GM23338 (cell line): ENCODE data around the gene CCSAP.

Experiments used
- CREB1 ChIP-seq: fragments of 250-450 bp; sonication (Bioruptor Pico); IDR thresholded peaks from 2 replicates; pipeline ENCODE4 v1.5.0; 2020; ENCODE audit warnings: low read depth, mild to moderate bottlenecking, moderate library complexity
- EZH2 ChIP-seq: fragments of 200-600 bp; sonication (generic); IDR thresholded peaks from one replicate; pipeline ENCODE4 v1.8.0; 2017; ENCODE audit warnings: antibody characterized with exemption, mild to moderate bottlenecking, low read depth; ENCODE audit not compliant: unreplicated experiment
- EZH2phosphoT487 ChIP-seq: fragments of 200-600 bp; sonication (generic); IDR thresholded peaks from one replicate; pipeline ENCODE4 v1.8.1; 2018; ENCODE audit warnings: antibody characterized with exemption; ENCODE audit not compliant: unreplicated experiment
- JUNB ChIP-seq: IDR thresholded peaks from one replicate; pipeline ENCODE4 v1.6.1; 2016; ENCODE audit warnings: antibody characterized with exemption; ENCODE audit not compliant: unreplicated experiment
- NANOG ChIP-seq: IDR thresholded peaks from 2 replicates; pipeline ENCODE4 v1.6.1; 2016; ENCODE audit warnings: antibody characterized with exemption, borderline replicate concordance
- POLR2AphosphoS5 ChIP-seq: IDR thresholded peaks from 2 replicates; pipeline ENCODE4 v1.6.1; 2016; ENCODE audit warnings: antibody characterized with exemption, low read depth
- ZNF114 ChIP-seq: fragments of 250-450 bp; sonication (Bioruptor Pico); IDR thresholded peaks from 2 replicates; pipeline ENCODE4 v1.5.0; 2020; ENCODE audit warnings: mild to moderate bottlenecking, moderate library complexity
- TF ChIP-seq, protein P1 (sequence below), 2 experiments: fragments of 200-600 bp in 1 of 2; sonication (generic) in 1 of 2; conservative IDR thresholded peaks; 2 replicates each; pipeline versions ENCODE4 v1.5.1 to v1.6.1; 2016 to 2017; ENCODE audit warnings: antibody characterized with exemption in 2 of 2, low read depth in 2 of 2, mild to moderate bottlenecking in 2 of 2, moderate library complexity in 1 of 2
- TF ChIP-seq, protein P2 (sequence below): IDR thresholded peaks from one replicate; pipeline ENCODE4 v1.6.1; 2018; ENCODE audit warnings: antibody characterized with exemption; ENCODE audit not compliant: unreplicated experiment
- TF ChIP-seq, protein P3 (sequence below): fragments of 250-450 bp; sonication (Bioruptor Pico); IDR thresholded peaks from 2 replicates; pipeline ENCODE4 v1.5.0; 2020; ENCODE audit warnings: mild to moderate bottlenecking, moderate library complexity

DNA sequence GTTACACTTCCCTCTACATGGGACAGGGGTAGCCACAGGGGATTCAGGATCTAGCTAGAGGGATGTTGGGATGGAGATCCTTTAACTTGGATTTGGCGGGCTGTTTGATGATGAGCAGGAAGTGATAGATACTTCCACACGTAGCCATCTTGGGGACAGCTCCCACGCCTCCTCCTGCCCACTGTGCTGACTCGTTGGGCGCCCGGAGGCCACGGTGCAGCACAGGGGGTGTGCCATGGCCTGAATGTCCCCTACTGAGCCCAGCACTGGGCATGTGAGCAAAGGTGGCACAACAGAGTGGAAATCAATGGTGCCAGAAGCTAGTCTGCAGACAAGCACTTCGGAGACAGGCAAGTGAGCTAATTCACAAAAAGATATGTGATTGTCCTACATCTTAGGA lies 31.6 kb upstream of the CCSAP start:
- TF ChIP-seq, protein P1, sequence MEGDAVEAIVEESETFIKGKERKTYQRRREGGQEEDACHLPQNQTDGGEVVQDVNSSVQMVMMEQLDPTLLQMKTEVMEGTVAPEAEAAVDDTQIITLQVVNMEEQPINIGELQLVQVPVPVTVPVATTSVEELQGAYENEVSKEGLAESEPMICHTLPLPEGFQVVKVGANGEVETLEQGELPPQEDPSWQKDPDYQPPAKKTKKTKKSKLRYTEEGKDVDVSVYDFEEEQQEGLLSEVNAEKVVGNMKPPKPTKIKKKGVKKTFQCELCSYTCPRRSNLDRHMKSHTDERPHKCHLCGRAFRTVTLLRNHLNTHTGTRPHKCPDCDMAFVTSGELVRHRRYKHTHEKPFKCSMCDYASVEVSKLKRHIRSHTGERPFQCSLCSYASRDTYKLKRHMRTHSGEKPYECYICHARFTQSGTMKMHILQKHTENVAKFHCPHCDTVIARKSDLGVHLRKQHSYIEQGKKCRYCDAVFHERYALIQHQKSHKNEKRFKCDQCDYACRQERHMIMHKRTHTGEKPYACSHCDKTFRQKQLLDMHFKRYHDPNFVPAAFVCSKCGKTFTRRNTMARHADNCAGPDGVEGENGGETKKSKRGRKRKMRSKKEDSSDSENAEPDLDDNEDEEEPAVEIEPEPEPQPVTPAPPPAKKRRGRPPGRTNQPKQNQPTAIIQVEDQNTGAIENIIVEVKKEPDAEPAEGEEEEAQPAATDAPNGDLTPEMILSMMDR (conservative IDR thresholded peaks at IDR 0.05; ENCODE audit: low read depth in 2 of 2), result no peak
- TF ChIP-seq EZH2 (no peak), EZH2phosphoT487 (no peak), NANOG (no peak), CREB1 (no peak), ZNF114 (CRISPR knock-in tag) (no peak), POLR2AphosphoS5 (no peak), JUNB (no peak)
- TF ChIP-seq, protein P2, sequence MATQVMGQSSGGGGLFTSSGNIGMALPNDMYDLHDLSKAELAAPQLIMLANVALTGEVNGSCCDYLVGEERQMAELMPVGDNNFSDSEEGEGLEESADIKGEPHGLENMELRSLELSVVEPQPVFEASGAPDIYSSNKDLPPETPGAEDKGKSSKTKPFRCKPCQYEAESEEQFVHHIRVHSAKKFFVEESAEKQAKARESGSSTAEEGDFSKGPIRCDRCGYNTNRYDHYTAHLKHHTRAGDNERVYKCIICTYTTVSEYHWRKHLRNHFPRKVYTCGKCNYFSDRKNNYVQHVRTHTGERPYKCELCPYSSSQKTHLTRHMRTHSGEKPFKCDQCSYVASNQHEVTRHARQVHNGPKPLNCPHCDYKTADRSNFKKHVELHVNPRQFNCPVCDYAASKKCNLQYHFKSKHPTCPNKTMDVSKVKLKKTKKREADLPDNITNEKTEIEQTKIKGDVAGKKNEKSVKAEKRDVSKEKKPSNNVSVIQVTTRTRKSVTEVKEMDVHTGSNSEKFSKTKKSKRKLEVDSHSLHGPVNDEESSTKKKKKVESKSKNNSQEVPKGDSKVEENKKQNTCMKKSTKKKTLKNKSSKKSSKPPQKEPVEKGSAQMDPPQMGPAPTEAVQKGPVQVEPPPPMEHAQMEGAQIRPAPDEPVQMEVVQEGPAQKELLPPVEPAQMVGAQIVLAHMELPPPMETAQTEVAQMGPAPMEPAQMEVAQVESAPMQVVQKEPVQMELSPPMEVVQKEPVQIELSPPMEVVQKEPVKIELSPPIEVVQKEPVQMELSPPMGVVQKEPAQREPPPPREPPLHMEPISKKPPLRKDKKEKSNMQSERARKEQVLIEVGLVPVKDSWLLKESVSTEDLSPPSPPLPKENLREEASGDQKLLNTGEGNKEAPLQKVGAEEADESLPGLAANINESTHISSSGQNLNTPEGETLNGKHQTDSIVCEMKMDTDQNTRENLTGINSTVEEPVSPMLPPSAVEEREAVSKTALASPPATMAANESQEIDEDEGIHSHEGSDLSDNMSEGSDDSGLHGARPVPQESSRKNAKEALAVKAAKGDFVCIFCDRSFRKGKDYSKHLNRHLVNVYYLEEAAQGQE, result no peak
- TF ChIP-seq, protein P3, sequence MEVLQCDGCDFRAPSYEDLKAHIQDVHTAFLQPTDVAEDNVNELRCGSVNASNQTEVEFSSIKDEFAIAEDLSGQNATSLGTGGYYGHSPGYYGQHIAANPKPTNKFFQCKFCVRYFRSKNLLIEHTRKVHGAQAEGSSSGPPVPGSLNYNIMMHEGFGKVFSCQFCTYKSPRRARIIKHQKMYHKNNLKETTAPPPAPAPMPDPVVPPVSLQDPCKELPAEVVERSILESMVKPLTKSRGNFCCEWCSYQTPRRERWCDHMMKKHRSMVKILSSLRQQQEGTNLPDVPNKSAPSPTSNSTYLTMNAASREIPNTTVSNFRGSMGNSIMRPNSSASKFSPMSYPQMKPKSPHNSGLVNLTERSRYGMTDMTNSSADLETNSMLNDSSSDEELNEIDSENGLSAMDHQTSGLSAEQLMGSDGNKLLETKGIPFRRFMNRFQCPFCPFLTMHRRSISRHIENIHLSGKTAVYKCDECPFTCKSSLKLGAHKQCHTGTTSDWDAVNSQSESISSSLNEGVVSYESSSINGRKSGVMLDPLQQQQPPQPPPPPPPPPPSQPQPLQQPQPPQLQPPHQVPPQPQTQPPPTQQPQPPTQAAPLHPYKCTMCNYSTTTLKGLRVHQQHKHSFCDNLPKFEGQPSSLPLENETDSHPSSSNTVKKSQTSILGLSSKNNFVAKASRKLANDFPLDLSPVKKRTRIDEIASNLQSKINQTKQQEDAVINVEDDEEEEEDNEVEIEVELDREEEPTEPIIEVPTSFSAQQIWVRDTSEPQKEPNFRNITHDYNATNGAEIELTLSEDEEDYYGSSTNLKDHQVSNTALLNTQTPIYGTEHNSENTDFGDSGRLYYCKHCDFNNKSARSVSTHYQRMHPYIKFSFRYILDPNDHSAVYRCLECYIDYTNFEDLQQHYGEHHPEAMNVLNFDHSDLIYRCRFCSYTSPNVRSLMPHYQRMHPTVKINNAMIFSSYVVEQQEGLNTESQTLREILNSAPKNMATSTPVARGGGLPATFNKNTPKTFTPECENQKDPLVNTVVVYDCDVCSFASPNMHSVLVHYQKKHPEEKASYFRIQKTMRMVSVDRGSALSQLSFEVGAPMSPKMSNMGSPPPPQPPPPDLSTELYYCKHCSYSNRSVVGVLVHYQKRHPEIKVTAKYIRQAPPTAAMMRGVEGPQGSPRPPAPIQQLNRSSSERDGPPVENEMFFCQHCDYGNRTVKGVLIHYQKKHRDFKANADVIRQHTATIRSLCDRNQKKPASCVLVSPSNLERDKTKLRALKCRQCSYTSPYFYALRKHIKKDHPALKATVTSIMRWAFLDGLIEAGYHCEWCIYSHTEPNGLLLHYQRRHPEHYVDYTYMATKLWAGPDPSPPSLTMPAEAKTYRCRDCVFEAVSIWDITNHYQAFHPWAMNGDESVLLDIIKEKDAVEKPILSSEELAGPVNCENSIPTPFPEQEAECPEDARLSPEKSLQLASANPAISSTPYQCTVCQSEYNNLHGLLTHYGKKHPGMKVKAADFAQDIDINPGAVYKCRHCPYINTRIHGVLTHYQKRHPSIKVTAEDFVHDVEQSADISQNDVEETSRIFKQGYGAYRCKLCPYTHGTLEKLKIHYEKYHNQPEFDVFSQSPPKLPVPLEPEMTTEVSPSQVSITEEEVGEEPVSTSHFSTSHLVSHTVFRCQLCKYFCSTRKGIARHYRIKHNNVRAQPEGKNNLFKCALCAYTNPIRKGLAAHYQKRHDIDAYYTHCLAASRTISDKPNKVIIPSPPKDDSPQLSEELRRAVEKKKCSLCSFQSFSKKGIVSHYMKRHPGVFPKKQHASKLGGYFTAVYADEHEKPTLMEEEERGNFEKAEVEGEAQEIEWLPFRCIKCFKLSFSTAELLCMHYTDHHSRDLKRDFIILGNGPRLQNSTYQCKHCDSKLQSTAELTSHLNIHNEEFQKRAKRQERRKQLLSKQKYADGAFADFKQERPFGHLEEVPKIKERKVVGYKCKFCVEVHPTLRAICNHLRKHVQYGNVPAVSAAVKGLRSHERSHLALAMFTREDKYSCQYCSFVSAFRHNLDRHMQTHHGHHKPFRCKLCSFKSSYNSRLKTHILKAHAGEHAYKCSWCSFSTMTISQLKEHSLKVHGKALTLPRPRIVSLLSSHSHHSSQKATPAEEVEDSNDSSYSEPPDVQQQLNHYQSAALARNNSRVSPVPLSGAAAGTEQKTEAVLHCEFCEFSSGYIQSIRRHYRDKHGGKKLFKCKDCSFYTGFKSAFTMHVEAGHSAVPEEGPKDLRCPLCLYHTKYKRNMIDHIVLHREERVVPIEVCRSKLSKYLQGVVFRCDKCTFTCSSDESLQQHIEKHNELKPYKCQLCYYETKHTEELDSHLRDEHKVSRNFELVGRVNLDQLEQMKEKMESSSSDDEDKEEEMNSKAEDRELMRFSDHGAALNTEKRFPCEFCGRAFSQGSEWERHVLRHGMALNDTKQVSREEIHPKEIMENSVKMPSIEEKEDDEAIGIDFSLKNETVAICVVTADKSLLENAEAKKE (CRISPR knock-in tag), result no peak
